ENCODE results near the gene SPACA4. TPM values are rescaled to one million over a fixed set of nuclear protein-coding genes. Genes with fewer than 3 reads are reported as not detected.

Gene SPACA4
- total and polyA plus RNA-seq, 9 of the 15 experiments (the other 6 are each of a cell fraction or from before 2014, with no cell fraction given), result not detected

DNA sequence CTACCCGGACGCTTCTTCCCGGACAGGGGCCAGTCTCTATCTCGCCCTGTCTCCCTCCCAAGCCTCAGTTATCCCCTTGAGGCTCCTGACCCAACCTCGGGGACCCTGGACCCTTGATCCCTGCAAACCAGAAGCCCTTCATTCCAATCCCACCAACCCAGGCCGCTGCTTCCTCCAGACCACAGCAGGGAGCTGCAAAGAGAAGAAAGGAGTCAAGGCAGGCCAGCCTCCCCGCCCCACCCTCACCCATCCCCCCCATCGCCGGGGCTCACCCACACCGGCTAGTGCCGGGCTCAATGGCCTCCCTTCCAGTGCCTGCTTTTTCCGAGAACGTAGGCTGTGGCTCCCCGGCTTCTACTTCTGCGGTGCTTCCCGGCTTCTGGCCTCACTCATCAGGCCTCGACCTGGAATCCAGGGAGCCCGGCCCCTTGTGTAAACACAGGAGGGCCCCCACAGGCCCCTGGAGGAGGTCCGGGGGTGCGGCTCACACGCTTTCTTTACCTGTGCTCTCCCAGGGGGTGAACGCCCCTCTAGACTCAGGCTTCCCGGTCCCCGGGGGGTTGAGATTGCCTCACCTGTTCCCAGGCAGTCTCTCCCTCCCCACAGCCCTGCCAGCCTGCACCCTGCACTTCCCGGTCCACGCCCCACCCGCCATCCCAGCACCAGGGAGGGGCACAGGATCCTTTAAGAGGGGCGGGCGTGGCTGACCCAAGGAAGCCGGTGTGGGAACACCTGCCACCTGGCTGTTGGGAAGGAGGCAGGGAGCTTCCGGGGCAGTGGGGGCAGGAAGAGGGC is 8.1 kb downstream of the SPACA4 start, which contains the start of gene FAM83E (continued):
- TF ChIP-seq, protein P1, sequence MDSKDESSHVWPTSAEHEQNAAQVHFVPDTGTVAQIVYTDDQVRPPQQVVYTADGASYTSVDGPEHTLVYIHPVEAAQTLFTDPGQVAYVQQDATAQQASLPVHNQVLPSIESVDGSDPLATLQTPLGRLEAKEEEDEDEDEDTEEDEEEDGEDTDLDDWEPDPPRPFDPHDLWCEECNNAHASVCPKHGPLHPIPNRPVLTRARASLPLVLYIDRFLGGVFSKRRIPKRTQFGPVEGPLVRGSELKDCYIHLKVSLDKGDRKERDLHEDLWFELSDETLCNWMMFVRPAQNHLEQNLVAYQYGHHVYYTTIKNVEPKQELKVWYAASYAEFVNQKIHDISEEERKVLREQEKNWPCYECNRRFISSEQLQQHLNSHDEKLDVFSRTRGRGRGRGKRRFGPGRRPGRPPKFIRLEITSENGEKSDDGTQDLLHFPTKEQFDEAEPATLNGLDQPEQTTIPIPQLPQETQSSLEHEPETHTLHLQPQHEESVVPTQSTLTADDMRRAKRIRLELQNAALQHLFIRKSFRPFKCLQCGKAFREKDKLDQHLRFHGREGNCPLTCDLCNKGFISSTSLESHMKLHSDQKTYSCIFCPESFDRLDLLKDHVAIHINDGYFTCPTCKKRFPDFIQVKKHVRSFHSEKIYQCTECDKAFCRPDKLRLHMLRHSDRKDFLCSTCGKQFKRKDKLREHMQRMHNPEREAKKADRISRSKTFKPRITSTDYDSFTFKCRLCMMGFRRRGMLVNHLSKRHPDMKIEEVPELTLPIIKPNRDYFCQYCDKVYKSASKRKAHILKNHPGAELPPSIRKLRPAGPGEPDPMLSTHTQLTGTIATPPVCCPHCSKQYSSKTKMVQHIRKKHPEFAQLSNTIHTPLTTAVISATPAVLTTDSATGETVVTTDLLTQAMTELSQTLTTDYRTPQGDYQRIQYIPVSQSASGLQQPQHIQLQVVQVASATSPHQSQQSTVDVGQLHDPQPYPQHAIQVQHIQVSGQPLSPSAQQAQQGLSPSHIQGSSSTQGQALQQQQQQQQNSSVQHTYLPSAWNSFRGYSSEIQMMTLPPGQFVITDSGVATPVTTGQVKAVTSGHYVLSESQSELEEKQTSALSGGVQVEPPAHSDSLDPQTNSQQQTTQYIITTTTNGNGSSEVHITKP (IDR thresholded peaks at IDR 0.05; ENCODE audit: partially characterized antibody), result no peak
- no peak for TF ChIP-seq MED1 (CRISPR knock-in tag; IDR thresholded peaks at IDR 0.05; ENCODE audit: borderline replicate concordance)
- TF ChIP-seq NONO (IDR thresholded peaks at IDR 0.05; ENCODE audit: low read depth in 2 of 2, low read length in 1 of 2), result peak in 1 of 2 experiments; percentile 72; a peak in 1 of 4 replicates
- no peak for TF ChIP-seq KLF16 (IDR thresholded peaks at IDR 0.05)
- TF ChIP-seq, protein P2, sequence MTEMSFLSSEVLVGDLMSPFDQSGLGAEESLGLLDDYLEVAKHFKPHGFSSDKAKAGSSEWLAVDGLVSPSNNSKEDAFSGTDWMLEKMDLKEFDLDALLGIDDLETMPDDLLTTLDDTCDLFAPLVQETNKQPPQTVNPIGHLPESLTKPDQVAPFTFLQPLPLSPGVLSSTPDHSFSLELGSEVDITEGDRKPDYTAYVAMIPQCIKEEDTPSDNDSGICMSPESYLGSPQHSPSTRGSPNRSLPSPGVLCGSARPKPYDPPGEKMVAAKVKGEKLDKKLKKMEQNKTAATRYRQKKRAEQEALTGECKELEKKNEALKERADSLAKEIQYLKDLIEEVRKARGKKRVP (CRISPR knock-in tag; IDR thresholded peaks at IDR 0.05), result no peak
- TF ChIP-seq MCM2 (IDR thresholded peaks at IDR 0.05; ENCODE audit: low read depth), result no peak
- no peak for TF ChIP-seq ADNP (tag; IDR thresholded peaks at IDR 0.05)
- no peak for TF ChIP-seq BDP1 (IDR thresholded peaks at IDR 0.05; ENCODE audit: insufficient read depth, insufficient read length)
- TF ChIP-seq, protein P3, sequence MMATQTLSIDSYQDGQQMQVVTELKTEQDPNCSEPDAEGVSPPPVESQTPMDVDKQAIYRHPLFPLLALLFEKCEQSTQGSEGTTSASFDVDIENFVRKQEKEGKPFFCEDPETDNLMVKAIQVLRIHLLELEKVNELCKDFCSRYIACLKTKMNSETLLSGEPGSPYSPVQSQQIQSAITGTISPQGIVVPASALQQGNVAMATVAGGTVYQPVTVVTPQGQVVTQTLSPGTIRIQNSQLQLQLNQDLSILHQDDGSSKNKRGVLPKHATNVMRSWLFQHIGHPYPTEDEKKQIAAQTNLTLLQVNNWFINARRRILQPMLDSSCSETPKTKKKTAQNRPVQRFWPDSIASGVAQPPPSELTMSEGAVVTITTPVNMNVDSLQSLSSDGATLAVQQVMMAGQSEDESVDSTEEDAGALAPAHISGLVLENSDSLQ (IDR thresholded peaks at IDR 0.05), result no peak
- TF ChIP-seq STAT5A (IDR thresholded peaks at IDR 0.05; ENCODE audit: borderline replicate concordance, low read length), result no peak; the same call in 1 of the 2 replicates
- no peak for TF ChIP-seq ZKSCAN3 (CRISPR knock-in tag; IDR thresholded peaks at IDR 0.05)
- no peak for TF ChIP-seq ZNF232 (CRISPR knock-in tag; IDR thresholded peaks at IDR 0.05)
- TF ChIP-seq, protein P4, sequence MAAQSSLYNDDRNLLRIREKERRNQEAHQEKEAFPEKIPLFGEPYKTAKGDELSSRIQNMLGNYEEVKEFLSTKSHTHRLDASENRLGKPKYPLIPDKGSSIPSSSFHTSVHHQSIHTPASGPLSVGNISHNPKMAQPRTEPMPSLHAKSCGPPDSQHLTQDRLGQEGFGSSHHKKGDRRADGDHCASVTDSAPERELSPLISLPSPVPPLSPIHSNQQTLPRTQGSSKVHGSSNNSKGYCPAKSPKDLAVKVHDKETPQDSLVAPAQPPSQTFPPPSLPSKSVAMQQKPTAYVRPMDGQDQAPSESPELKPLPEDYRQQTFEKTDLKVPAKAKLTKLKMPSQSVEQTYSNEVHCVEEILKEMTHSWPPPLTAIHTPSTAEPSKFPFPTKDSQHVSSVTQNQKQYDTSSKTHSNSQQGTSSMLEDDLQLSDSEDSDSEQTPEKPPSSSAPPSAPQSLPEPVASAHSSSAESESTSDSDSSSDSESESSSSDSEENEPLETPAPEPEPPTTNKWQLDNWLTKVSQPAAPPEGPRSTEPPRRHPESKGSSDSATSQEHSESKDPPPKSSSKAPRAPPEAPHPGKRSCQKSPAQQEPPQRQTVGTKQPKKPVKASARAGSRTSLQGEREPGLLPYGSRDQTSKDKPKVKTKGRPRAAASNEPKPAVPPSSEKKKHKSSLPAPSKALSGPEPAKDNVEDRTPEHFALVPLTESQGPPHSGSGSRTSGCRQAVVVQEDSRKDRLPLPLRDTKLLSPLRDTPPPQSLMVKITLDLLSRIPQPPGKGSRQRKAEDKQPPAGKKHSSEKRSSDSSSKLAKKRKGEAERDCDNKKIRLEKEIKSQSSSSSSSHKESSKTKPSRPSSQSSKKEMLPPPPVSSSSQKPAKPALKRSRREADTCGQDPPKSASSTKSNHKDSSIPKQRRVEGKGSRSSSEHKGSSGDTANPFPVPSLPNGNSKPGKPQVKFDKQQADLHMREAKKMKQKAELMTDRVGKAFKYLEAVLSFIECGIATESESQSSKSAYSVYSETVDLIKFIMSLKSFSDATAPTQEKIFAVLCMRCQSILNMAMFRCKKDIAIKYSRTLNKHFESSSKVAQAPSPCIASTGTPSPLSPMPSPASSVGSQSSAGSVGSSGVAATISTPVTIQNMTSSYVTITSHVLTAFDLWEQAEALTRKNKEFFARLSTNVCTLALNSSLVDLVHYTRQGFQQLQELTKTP (IDR thresholded peaks at IDR 0.05; ENCODE audit: low read depth in 1 of 2, partially characterized antibody in 2 of 2), result no peak
- TF ChIP-seq, protein P5, sequence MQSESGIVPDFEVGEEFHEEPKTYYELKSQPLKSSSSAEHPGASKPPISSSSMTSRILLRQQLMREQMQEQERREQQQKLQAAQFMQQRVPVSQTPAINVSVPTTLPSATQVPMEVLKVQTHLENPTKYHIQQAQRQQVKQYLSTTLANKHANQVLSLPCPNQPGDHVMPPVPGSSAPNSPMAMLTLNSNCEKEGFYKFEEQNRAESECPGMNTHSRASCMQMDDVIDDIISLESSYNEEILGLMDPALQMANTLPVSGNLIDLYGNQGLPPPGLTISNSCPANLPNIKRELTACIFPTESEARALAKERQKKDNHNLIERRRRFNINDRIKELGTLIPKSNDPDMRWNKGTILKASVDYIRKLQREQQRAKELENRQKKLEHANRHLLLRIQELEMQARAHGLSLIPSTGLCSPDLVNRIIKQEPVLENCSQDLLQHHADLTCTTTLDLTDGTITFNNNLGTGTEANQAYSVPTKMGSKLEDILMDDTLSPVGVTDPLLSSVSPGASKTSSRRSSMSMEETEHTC (IDR thresholded peaks at IDR 0.05), result no peak
- TF ChIP-seq FOXJ3 (CRISPR knock-in tag; IDR thresholded peaks at IDR 0.05), result no peak
- TF ChIP-seq ILF3 (IDR thresholded peaks at IDR 0.05; ENCODE audit: borderline replicate concordance), result 0 out of 2 replicates have a peak, but pooled peaks have one; percentile 94
- TF ChIP-seq HDAC2 (IDR thresholded peaks at IDR 0.05), result no peak
